Natural killer cell (primary cell): ENCODE measurements around the gene POLR2E. TPM values are rescaled to one million over a fixed set of nuclear protein-coding genes. Genes with fewer than 3 reads are reported as not detected.

Experiments
- ATAC-seq, 3 donors: fragments of 150-1000 bp in 2 of 3; fragments of 200-7000 bp in 1 of 3; cut with Tn5 transposase; 1 replicate in 1 of 3; 2 replicates in 2 of 3; pipeline ENCODE4 v1.10.0; 2021; ENCODE audit warnings: mild to moderate bottlenecking in 2 of 3, moderate library complexity in 2 of 3
- DNase-seq, 2 donors: peaks; one replicate each; pipeline versions ENCODE4 v3.0.0 to v3.0.0-alpha.2; 2013 to 2021; ENCODE audit warnings: mixed read lengths in 1 of 2
- H3K27ac ChIP-seq: one replicate; pipeline ENCODE4 v1.5.1; 2013; ENCODE audit warnings: mild to moderate bottlenecking, low read length
- H3K27me3 ChIP-seq: one replicate; pipeline ENCODE4 v1.6.1; 2013; ENCODE audit warnings: low read length; ENCODE audit not compliant: control insufficient read depth, insufficient read depth
- H3K36me3 ChIP-seq: one replicate; pipeline ENCODE4 v1.6.1; 2013; ENCODE audit warnings: low read length; ENCODE audit not compliant: control insufficient read depth, insufficient read depth
- H3K4me1 ChIP-seq: one replicate; pipeline ENCODE4 v1.6.1; 2013; ENCODE audit warnings: low read length; ENCODE audit not compliant: control insufficient read depth, insufficient read depth
- H3K4me3 ChIP-seq: one replicate; pipeline ENCODE4 v1.5.1; 2013; ENCODE audit warnings: low read length
- H3K9me3 ChIP-seq: one replicate; pipeline ENCODE4 v1.6.1; 2013; ENCODE audit warnings: low read length; ENCODE audit not compliant: control insufficient read depth, insufficient read depth
- H3K27ac Mint-ChIP-seq, 2 donors: one replicate each; pipeline ENCODE4 v1.8.0; 2022; ENCODE audit warnings: mild to moderate bottlenecking in 2 of 2, mixed read lengths in 2 of 2, moderate library complexity in 1 of 2
- H3K27me3 Mint-ChIP-seq, 2 donors: one replicate each; pipeline ENCODE4 v1.8.0; 2022; ENCODE audit warnings: low read depth in 2 of 2, mixed read lengths in 2 of 2
- H3K36me3 Mint-ChIP-seq: one replicate; pipeline ENCODE4 v1.8.0; 2022; ENCODE audit warnings: mixed read lengths
- H3K4me1 Mint-ChIP-seq, 2 donors: one replicate each; pipeline ENCODE4 v1.8.0; 2022; ENCODE audit warnings: mixed read lengths in 2 of 2
- H3K4me3 Mint-ChIP-seq: one replicate; pipeline ENCODE4 v1.8.0; 2022; ENCODE audit warnings: mild to moderate bottlenecking, moderate library complexity, mixed read lengths
- H3K9me3 Mint-ChIP-seq, 2 donors: one replicate each; pipeline ENCODE4 v1.8.0; 2022; ENCODE audit warnings: mixed read lengths in 2 of 2
- CTCF ChIP-seq: fragments of 200-600 bp; IDR thresholded peaks from one replicate; pipeline ENCODE4 v1.8.0; 2022; ENCODE audit warnings: antibody characterized with exemption
- WGBS: methylation state at CpG from one replicate; pipeline ENCODE4 v1.1.7; 2013; ENCODE audit warnings: missing lambda C conversion rate; ENCODE audit not compliant: insufficient coverage; 5-methylcytosine and 5-hydroxymethylcytosine counted together
- intact Hi-C: fragments of 100-400 bp; cut with micrococcal nuclease; formaldehyde crosslinking; loops from one replicate; pipeline ENCODE4 v1.14.2; 2022
- total RNA-seq, 4 donors: library from RNA; stranded (reverse); fragments of 120-200 nt in 1 of 4; gene quantifications; one replicate each; pipeline versions ENCODE4 v1.2.3 to v1.2.4, GENCODE V29; 2013 to 2022

The POLR2E gene
- total RNA-seq, 3 donors from 2014 or later (not counting 1 experiment from before 2014, with no cell fraction given), result 77.3 to 105 (median 91.6) TPM

GRCh38 chr19:1110809-1111640 is 15.8 kb upstream of the POLR2E start:
- no peak for DNase-seq
- ATAC-seq, result no peak
- Mint-ChIP-seq H3K36me3 (no peaks in the 10 kb centered on the region), H3K4me1 (no peaks in the 10 kb centered on the region), H3K27me3 (no peaks in the 10 kb centered on the region), H3K27ac (no peak overlapping the region), H3K4me3 (no peak overlapping the region), H3K9me3 (no peaks in the 10 kb centered on the region)
- Histone ChIP-seq H3K4me3 (no peak overlapping the region), H3K27me3 (no peaks in the 10 kb centered on the region), H3K27ac (no peak overlapping the region), H3K36me3 (peaks cover 41% of the 10 kb centered on the region), H3K9me3 (no peaks in the 10 kb centered on the region), H3K4me1 (peaks cover 15% of the 10 kb centered on the region)
- no peak for TF ChIP-seq CTCF
- intact Hi-C loops, result loop anchor here (5.0 kb wide), 1 partner anchor 81 kb away; no protein-coding TSS in a partner anchor
- 96% methylated on average over 18 of the region's 18 CpGs for WGBS

DNA sequence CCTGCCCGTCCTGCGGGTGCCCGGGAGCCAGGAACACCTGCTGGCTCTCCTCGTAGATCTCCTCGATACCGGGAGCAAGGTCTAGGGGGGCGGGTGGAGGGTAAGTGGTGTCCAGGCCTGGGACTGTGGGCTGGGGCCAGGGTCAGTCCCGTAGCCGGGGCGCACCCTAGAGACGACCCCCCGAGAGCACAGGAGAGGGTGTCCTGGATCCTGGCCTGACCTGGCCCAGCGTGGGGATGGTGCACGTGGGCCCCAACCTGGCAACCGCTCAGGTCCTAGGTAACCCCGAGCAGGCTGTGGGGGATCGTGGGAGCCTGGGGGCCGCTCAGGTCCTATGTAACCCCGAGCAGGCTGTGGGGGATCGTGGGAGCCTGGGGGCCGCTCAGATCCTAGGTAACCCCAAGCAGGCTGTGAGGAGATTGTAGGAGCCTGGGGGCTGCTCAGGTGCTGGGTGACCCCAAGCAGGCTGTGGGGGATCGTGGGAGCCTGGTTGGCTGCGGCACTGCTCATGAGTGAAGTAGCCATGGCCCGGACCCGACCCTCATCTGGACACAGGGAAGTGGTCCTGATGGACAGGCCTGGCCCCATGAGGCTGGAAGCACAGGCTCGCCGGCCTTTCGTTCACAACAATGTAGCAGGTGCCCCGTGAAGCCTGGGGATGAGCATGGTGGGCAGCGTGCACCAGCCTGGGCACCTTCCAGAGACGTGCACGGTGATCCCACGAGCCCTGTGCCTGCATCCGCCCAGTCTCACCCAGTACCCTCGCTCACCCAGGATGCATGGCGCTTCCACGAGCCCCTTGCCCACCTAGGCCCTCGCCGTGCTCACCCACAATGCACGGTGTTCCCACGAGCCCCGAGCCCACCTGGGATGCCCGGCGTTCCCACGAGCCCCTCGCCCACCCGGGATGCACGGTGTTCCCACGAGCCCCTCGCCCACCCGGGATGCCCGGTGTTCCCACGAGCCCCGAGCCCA is 14.8 kb upstream of the POLR2E start:
- WGBS, result 95% methylated on average over 54 of the region's 54 CpGs
- Mint-ChIP-seq H3K4me3 (no peak overlapping the region), H3K4me1 (no peaks in the 10 kb centered on the region), H3K27me3 (no peaks in the 10 kb centered on the region), H3K36me3 (no peaks in the 10 kb centered on the region), H3K9me3 (no peaks in the 10 kb centered on the region), H3K27ac (peak overlapping the region in 1 of 2 donors; percentile 14)
- TF ChIP-seq CTCF, result no peak
- Histone ChIP-seq H3K27ac (no peak overlapping the region), H3K4me3 (no peak overlapping the region), H3K27me3 (no peaks in the 10 kb centered on the region), H3K4me1 (peaks cover 25% of the 10 kb centered on the region), H3K36me3 (peaks cover 37% of the 10 kb centered on the region), H3K9me3 (no peaks in the 10 kb centered on the region)
- ATAC-seq, result no peak
- DNase-seq, result no peak
- intact Hi-C loops, result loop anchor here (5.0 kb wide), 1 partner anchor 82 kb away; no protein-coding TSS in a partner anchor

- Mint-ChIP-seq H3K27ac (no peak overlapping the region), H3K27me3 (no peaks in the 10 kb centered on the region), H3K4me1 (no peaks in the 10 kb centered on the region), H3K36me3 (no peaks in the 10 kb centered on the region), H3K4me3 (no peak overlapping the region), H3K9me3 (no peaks in the 10 kb centered on the region)
- no peaks in the 10 kb centered on the region for H3K27me3 ChIP-seq
- ATAC-seq (no peak), DNase-seq (peak in 1 of 2 donors; percentile 30)
- no peak overlapping the region for H3K4me3 ChIP-seq
- intact Hi-C loops, result no loop called here
- peaks cover 34% of the 10 kb centered on the region for H3K36me3 ChIP-seq
- peaks cover 28% of the 10 kb centered on the region for H3K4me1 ChIP-seq
- H3K9me3 ChIP-seq, result no peaks in the 10 kb centered on the region
- no peak for TF ChIP-seq CTCF
- WGBS, result 93% methylated on average over 48 of the region's 48 CpGs
- H3K27ac ChIP-seq, result no peak overlapping the region
Observed at GRCh38 chr19:1109032-1109551, 13.9 kb upstream of the POLR2E start.
